GM23338 (cell line): ENCODE measurements around the gene PAX2. TPM values are rescaled to one million over a fixed set of nuclear protein-coding genes. Genes with fewer than 3 reads are reported as not detected.

Source experiments
- EZH2phosphoT487 ChIP-seq: fragments of 200-600 bp; sonication (generic); IDR thresholded peaks from one replicate; pipeline ENCODE4 v1.8.1; 2018; ENCODE audit warnings: antibody characterized with exemption; ENCODE audit not compliant: unreplicated experiment
- JUNB ChIP-seq: IDR thresholded peaks from one replicate; pipeline ENCODE4 v1.6.1; 2016; ENCODE audit warnings: antibody characterized with exemption; ENCODE audit not compliant: unreplicated experiment
- POLR2AphosphoS5 ChIP-seq: IDR thresholded peaks from 2 replicates; pipeline ENCODE4 v1.6.1; 2016; ENCODE audit warnings: antibody characterized with exemption, low read depth
- REST ChIP-seq: IDR thresholded peaks from one replicate; pipeline ENCODE4 v1.6.1; 2018; ENCODE audit warnings: antibody characterized with exemption; ENCODE audit not compliant: unreplicated experiment
- STAT1 ChIP-seq: IDR thresholded peaks from one replicate; pipeline ENCODE4 v1.6.1; 2016; ENCODE audit warnings: antibody characterized with exemption; ENCODE audit not compliant: unreplicated experiment
- ZNF331 ChIP-seq: fragments of 250-450 bp; sonication (Bioruptor Pico); IDR thresholded peaks from 2 replicates; pipeline ENCODE4 v1.5.0; 2020; ENCODE audit warnings: low read depth, mild to moderate bottlenecking, moderate library complexity
- polyA plus RNA-seq: library from polyadenylated mRNA; unstranded; fragments of >200 nt; fragmentation: Nextera tagmentation; extraction: Ambion mirVana; gene quantifications from 2 replicates; pipeline ENCODE4 v1.2.1, GENCODE V29; 2016
- total RNA-seq: library from RNA; depleted of rRNA; stranded (reverse); fragments of >200 nt; shearing (Covaris generic); gene quantifications from 2 replicates; pipeline ENCODE4 v1.2.3, GENCODE V29; 2014
- TF ChIP-seq, protein P1 (sequence below): fragments of 250-450 bp; sonication (Bioruptor Pico); IDR thresholded peaks from 2 replicates; pipeline ENCODE4 v1.5.0; 2020; ENCODE audit warnings: mild to moderate bottlenecking, moderate library complexity

The PAX2 gene
- total and polyA plus RNA-seq, 2 experiments from 2014 or later = not detected

DNA sequence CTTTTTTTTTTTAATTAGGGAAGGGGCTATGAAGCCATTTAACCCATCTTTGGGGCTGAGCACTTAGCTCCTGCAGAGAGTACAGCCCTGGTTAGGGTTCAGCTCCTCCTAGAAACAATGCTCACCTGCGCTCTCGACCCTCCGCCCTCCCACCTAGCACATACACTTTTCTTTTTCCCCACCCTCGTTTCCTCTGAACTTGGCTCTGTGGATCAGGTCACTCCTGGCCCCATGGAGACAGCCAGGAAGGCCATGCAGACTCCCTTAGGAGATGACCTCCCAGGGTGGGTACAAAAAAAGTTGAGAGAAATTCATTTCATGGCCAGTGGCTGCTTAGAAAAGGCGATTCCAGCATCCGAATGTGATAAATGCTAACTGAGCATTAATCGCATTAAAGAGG is 15.8 kb downstream of the PAX2 start (continued):
- no peak for TF ChIP-seq REST
- no peak for TF ChIP-seq POLR2AphosphoS5
- TF ChIP-seq EZH2phosphoT487 = no peak
- TF ChIP-seq JUNB = no peak
- no peak for TF ChIP-seq STAT1
- TF ChIP-seq, protein P1, sequence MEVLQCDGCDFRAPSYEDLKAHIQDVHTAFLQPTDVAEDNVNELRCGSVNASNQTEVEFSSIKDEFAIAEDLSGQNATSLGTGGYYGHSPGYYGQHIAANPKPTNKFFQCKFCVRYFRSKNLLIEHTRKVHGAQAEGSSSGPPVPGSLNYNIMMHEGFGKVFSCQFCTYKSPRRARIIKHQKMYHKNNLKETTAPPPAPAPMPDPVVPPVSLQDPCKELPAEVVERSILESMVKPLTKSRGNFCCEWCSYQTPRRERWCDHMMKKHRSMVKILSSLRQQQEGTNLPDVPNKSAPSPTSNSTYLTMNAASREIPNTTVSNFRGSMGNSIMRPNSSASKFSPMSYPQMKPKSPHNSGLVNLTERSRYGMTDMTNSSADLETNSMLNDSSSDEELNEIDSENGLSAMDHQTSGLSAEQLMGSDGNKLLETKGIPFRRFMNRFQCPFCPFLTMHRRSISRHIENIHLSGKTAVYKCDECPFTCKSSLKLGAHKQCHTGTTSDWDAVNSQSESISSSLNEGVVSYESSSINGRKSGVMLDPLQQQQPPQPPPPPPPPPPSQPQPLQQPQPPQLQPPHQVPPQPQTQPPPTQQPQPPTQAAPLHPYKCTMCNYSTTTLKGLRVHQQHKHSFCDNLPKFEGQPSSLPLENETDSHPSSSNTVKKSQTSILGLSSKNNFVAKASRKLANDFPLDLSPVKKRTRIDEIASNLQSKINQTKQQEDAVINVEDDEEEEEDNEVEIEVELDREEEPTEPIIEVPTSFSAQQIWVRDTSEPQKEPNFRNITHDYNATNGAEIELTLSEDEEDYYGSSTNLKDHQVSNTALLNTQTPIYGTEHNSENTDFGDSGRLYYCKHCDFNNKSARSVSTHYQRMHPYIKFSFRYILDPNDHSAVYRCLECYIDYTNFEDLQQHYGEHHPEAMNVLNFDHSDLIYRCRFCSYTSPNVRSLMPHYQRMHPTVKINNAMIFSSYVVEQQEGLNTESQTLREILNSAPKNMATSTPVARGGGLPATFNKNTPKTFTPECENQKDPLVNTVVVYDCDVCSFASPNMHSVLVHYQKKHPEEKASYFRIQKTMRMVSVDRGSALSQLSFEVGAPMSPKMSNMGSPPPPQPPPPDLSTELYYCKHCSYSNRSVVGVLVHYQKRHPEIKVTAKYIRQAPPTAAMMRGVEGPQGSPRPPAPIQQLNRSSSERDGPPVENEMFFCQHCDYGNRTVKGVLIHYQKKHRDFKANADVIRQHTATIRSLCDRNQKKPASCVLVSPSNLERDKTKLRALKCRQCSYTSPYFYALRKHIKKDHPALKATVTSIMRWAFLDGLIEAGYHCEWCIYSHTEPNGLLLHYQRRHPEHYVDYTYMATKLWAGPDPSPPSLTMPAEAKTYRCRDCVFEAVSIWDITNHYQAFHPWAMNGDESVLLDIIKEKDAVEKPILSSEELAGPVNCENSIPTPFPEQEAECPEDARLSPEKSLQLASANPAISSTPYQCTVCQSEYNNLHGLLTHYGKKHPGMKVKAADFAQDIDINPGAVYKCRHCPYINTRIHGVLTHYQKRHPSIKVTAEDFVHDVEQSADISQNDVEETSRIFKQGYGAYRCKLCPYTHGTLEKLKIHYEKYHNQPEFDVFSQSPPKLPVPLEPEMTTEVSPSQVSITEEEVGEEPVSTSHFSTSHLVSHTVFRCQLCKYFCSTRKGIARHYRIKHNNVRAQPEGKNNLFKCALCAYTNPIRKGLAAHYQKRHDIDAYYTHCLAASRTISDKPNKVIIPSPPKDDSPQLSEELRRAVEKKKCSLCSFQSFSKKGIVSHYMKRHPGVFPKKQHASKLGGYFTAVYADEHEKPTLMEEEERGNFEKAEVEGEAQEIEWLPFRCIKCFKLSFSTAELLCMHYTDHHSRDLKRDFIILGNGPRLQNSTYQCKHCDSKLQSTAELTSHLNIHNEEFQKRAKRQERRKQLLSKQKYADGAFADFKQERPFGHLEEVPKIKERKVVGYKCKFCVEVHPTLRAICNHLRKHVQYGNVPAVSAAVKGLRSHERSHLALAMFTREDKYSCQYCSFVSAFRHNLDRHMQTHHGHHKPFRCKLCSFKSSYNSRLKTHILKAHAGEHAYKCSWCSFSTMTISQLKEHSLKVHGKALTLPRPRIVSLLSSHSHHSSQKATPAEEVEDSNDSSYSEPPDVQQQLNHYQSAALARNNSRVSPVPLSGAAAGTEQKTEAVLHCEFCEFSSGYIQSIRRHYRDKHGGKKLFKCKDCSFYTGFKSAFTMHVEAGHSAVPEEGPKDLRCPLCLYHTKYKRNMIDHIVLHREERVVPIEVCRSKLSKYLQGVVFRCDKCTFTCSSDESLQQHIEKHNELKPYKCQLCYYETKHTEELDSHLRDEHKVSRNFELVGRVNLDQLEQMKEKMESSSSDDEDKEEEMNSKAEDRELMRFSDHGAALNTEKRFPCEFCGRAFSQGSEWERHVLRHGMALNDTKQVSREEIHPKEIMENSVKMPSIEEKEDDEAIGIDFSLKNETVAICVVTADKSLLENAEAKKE = no peak
- no peak for TF ChIP-seq ZNF331 (CRISPR knock-in tag)
